Measurements from ENCODE around the gene EIF4G1. TPM values are rescaled to one million over a fixed set of nuclear protein-coding genes. Genes with fewer than 3 reads are reported as not detected.

Gene EIF4G1
- total and polyA plus RNA-seq, 2 experiments from 2014 or later, result 204 to 254 TPM

DNA sequence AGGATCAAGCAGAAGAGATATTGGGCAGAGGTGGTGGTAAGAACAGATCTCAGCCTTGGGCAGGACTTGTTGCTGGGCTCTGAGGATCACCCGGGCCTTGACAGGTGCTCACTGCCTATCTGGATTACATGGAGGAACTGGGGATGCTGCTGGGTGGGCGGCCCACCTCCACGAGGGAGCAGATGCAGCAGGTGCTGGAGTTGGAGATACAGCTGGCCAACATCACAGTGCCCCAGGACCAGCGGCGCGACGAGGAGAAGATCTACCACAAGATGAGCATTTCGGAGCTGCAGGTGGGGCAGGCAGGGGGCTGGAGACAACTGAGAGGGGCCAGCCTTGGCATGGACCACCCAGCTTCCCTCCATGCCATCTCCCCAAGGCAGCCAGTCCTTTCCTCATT is 30.7 kb upstream of the EIF4G1 start:
- no peak overlapping the region for H3K4me2 ChIP-seq
- H4K20me1 ChIP-seq (ENCODE audit: insufficient read depth, poor library complexity, severe bottlenecking), result no peaks in the 10 kb centered on the region
- H3K27me3 ChIP-seq, result peaks cover 8% of the 10 kb centered on the region
- H3K9me3 ChIP-seq (ENCODE audit: low read depth), result no peaks in the 10 kb centered on the region
- H3K4me1 ChIP-seq (ENCODE audit: insufficient read depth), result no peaks in the 10 kb centered on the region
- no peaks in the 10 kb centered on the region for H3K79me2 ChIP-seq
- no peak for DNase-seq (ENCODE audit: low spot score)
- no peaks in the 10 kb centered on the region for H3K9me2 ChIP-seq (replicated peaks; ENCODE audit: insufficient read depth)
- TF ChIP-seq EZH2 (IDR thresholded peaks at IDR 0.05; ENCODE audit: borderline replicate concordance) (no peak), EZH2phosphoT487 (IDR thresholded peaks at IDR 0.05; ENCODE audit: low read depth, severe bottlenecking, unreplicated experiment) (no peak)
- TF ChIP-seq, protein P1, sequence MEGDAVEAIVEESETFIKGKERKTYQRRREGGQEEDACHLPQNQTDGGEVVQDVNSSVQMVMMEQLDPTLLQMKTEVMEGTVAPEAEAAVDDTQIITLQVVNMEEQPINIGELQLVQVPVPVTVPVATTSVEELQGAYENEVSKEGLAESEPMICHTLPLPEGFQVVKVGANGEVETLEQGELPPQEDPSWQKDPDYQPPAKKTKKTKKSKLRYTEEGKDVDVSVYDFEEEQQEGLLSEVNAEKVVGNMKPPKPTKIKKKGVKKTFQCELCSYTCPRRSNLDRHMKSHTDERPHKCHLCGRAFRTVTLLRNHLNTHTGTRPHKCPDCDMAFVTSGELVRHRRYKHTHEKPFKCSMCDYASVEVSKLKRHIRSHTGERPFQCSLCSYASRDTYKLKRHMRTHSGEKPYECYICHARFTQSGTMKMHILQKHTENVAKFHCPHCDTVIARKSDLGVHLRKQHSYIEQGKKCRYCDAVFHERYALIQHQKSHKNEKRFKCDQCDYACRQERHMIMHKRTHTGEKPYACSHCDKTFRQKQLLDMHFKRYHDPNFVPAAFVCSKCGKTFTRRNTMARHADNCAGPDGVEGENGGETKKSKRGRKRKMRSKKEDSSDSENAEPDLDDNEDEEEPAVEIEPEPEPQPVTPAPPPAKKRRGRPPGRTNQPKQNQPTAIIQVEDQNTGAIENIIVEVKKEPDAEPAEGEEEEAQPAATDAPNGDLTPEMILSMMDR (IDR thresholded peaks at IDR 0.05; ENCODE audit: poor library complexity), result no peak
- H3K4me3 ChIP-seq, result no peak overlapping the region
- no peak overlapping the region for H2AFZ ChIP-seq
- no peak overlapping the region for H3K27ac ChIP-seq
- 96% methylated on average over 8 of the region's 8 CpGs for WGBS (ENCODE audit: low lambda C conversion rate, missing lambda C conversion rate)
- no peaks in the 10 kb centered on the region for H3K36me3 ChIP-seq (replicated peaks; ENCODE audit: insufficient read depth, low read depth)

DNA sequence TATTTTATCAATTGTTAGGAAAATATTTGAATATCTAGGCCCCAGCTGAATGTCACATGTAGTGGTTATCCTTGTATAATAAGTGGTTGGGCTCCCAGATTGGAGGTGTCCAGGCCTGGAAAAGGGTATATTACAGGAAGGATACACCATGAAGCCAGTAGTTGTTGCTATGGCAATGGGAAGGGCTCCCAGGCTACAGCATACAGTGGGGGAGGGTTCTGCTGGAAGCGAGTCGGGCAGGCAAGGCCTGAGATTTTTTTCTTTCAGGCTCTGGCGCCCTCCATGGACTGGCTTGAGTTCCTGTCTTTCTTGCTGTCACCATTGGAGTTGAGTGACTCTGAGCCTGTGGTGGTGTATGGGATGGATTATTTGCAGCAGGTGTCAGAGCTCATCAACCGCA is 29.7 kb upstream of the EIF4G1 start:
- H3K9me2 ChIP-seq (replicated peaks; ENCODE audit: insufficient read depth), result no peaks in the 10 kb centered on the region
- no peaks in the 10 kb centered on the region for H3K4me1 ChIP-seq (ENCODE audit: insufficient read depth)
- H3K4me3 ChIP-seq, result no peak overlapping the region
- H4K20me1 ChIP-seq (ENCODE audit: insufficient read depth, poor library complexity, severe bottlenecking), result no peaks in the 10 kb centered on the region
- DNase-seq (ENCODE audit: low spot score), result peak; percentile 68
- no peaks in the 10 kb centered on the region for H3K9me3 ChIP-seq (ENCODE audit: low read depth)
- H3K79me2 ChIP-seq, result no peaks in the 10 kb centered on the region
- WGBS (ENCODE audit: low lambda C conversion rate, missing lambda C conversion rate), result 5% methylated on average over 4 of the region's 4 CpGs
- no peak for TF ChIP-seq EZH2 (IDR thresholded peaks at IDR 0.05; ENCODE audit: borderline replicate concordance)
- TF ChIP-seq, protein P1 (IDR thresholded peaks at IDR 0.05; ENCODE audit: poor library complexity), result peak; percentile 37
- no peak for TF ChIP-seq EZH2phosphoT487 (IDR thresholded peaks at IDR 0.05; ENCODE audit: low read depth, severe bottlenecking, unreplicated experiment)
- H3K4me2 ChIP-seq, result no peak overlapping the region
- peaks cover 5% of the 10 kb centered on the region for H3K27me3 ChIP-seq
- H3K27ac ChIP-seq, result no peak overlapping the region
- no peak overlapping the region for H2AFZ ChIP-seq
- no peaks in the 10 kb centered on the region for H3K36me3 ChIP-seq (replicated peaks; ENCODE audit: insufficient read depth, low read depth)

DNA sequence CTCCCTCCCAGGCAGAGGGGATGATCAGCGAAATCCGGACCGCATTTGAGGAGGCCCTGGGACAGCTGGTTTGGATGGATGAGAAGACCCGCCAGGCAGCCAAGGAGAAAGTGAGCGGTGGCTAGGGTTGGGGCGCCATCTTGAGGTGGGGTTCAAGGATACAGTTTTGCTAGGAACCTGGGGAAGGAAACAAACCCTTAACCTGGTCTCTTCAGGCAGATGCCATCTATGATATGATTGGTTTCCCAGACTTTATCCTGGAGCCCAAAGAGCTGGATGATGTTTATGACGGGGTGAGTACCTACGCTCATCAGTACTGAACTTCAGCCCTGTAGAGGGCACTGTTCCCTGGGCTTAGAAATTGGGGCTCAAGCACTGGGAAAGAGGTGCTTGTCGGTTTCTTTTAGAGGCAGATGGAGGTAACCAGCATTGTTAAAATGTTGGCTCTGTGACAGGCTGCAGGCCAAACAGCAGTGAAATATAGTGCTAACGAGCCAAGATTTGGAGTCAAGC is 24.9 kb upstream of the EIF4G1 start:
- Histone ChIP-seq H3K79me2 (no peaks in the 10 kb centered on the region), H3K9me2 (replicated peaks; ENCODE audit: insufficient read depth) (no peaks in the 10 kb centered on the region), H3K4me1 (ENCODE audit: insufficient read depth) (no peaks in the 10 kb centered on the region), H3K27me3 (peaks cover 5% of the 10 kb centered on the region), H2AFZ (no peak overlapping the region), H3K27ac (no peak overlapping the region), H3K9me3 (ENCODE audit: low read depth) (no peaks in the 10 kb centered on the region), H3K4me3 (no peak overlapping the region), H3K36me3 (replicated peaks; ENCODE audit: insufficient read depth, low read depth) (no peaks in the 10 kb centered on the region), H4K20me1 (ENCODE audit: insufficient read depth, poor library complexity, severe bottlenecking) (no peaks in the 10 kb centered on the region), H3K4me2 (no peak overlapping the region)
- DNase-seq (ENCODE audit: low spot score), result peak; percentile 48
- TF ChIP-seq, protein P1 (IDR thresholded peaks at IDR 0.05; ENCODE audit: poor library complexity), result peak; percentile 51
- no peak for TF ChIP-seq EZH2phosphoT487 (IDR thresholded peaks at IDR 0.05; ENCODE audit: low read depth, severe bottlenecking, unreplicated experiment)
- WGBS (ENCODE audit: low lambda C conversion rate, missing lambda C conversion rate), result 21% methylated on average over 10 of the region's 10 CpGs

DNA sequence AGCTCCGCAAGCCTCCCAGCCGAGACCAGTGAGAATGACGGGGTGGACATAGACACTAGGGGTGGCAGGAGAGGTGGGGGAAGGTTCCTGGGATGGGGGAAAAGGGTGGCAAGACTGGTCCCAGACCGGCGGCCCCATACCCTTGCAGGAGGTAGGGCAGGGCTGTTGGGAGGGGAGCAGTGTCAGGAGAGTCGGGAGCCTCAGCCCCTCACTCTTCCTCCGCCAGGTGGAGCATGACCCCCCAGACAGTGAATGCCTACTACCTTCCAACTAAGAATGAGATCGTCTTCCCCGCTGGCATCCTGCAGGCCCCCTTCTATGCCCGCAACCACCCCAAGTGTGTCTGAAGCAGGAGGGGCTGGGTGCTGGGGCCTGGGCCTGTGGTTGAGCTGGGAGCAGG is 24.1 kb upstream of the EIF4G1 start:
- Histone ChIP-seq H3K4me1 (ENCODE audit: insufficient read depth) (no peaks in the 10 kb centered on the region), H3K27me3 (peaks cover 5% of the 10 kb centered on the region), H3K9me3 (ENCODE audit: low read depth) (no peaks in the 10 kb centered on the region), H3K36me3 (replicated peaks; ENCODE audit: insufficient read depth, low read depth) (no peaks in the 10 kb centered on the region), H3K27ac (no peak overlapping the region), H3K4me3 (no peak overlapping the region), H4K20me1 (ENCODE audit: insufficient read depth, poor library complexity, severe bottlenecking) (no peaks in the 10 kb centered on the region), H3K79me2 (no peaks in the 10 kb centered on the region), H3K4me2 (no peak overlapping the region), H2AFZ (no peak overlapping the region), H3K9me2 (replicated peaks; ENCODE audit: insufficient read depth) (no peaks in the 10 kb centered on the region)
- DNase-seq (ENCODE audit: low spot score), result no peak
- WGBS (ENCODE audit: low lambda C conversion rate, missing lambda C conversion rate), result 88% methylated on average over 10 of the region's 10 CpGs
- no peak for TF ChIP-seq EZH2phosphoT487 (IDR thresholded peaks at IDR 0.05; ENCODE audit: low read depth, severe bottlenecking, unreplicated experiment)
- TF ChIP-seq, protein P1 (IDR thresholded peaks at IDR 0.05; ENCODE audit: poor library complexity), result no peak
- no peak for TF ChIP-seq EZH2 (IDR thresholded peaks at IDR 0.05; ENCODE audit: borderline replicate concordance)

Data from hepatocyte (in vitro differentiated cells).